PC-9 (cell line): ENCODE measurements around the gene NCKAP1. TPM values are rescaled to one million over a fixed set of nuclear protein-coding genes. Genes with fewer than 3 reads are reported as not detected.

ENCODE experiments used
- BruUV-seq: library from RNA; stranded (reverse); fragments of 400-500 nt; replicated peaks from 2 replicates; lab custom pipeline; 2021; lab: Mats Ljungman, UMichigan
- CTCF ChIA-PET: fragments of 300-600 bp; sonication (Branson Sonifier 250); formaldehyde crosslinking; loops from one replicate; lab custom pipeline; 2022; ENCODE audit warnings: antibody characterized with exemption; lab: Charles Lee
- POLR2A ChIA-PET: fragments of 300-600 bp; sonication (Branson Sonifier 250); formaldehyde crosslinking; loops from one replicate; lab custom pipeline; 2022; ENCODE audit warnings: antibody characterized with exemption; ENCODE audit not compliant: unreplicated experiment; lab: Charles Lee
- DNase-seq, 2 experiments: peaks; one replicate each; pipeline versions ENCODE4 v3.0.0 to v3.0.0-alpha.2; 2015 to 2022; ENCODE audit warnings: mixed read lengths in 1 of 2
- H2AFZ ChIP-seq: fragments of 200-600 bp; sonication (generic); 2 replicates; pipeline ENCODE4 v1.8.1; 2017; ENCODE audit warnings: antibody characterized with exemption
- H3F3A ChIP-seq: fragments of 200-600 bp; sonication (generic); 2 replicates; pipeline ENCODE4 v1.8.1; 2017; ENCODE audit warnings: antibody characterized with exemption, mild to moderate bottlenecking, low read depth; ENCODE audit not compliant: insufficient read depth
- H3K27ac ChIP-seq: fragments of 200-600 bp; sonication (generic); 2 replicates; pipeline ENCODE4 v1.6.1; 2016; ENCODE audit warnings: mixed run types
- H3K27me3 ChIP-seq: fragments of 200-600 bp; sonication (generic); 2 replicates; pipeline ENCODE4 v1.6.1; 2016; ENCODE audit warnings: low read depth, mixed run types; ENCODE audit not compliant: insufficient read depth
- H3K36me3 ChIP-seq: fragments of 200-600 bp; sonication (generic); 2 replicates; pipeline ENCODE4 v1.6.1; 2016; ENCODE audit warnings: low read depth, mixed run types
- H3K4me1 ChIP-seq: fragments of 200-600 bp; sonication (generic); replicated peaks from 2 replicates; pipeline ENCODE4 v1.6.1; 2016; ENCODE audit warnings: mixed run types; ENCODE audit not compliant: insufficient read depth
- H3K4me2 ChIP-seq: fragments of 200-600 bp; sonication (generic); 2 replicates; pipeline ENCODE4 v1.6.1; 2017; ENCODE audit warnings: mixed run types
- H3K4me3 ChIP-seq: fragments of 200-600 bp; sonication (generic); 2 replicates; pipeline ENCODE4 v1.6.1; 2016; ENCODE audit warnings: mixed run types
- H3K79me2 ChIP-seq: fragments of 200-600 bp; sonication (generic); 2 replicates; pipeline ENCODE4 v1.6.1; 2017; ENCODE audit warnings: low read depth, mixed run types
- H3K9me2 ChIP-seq: fragments of 200-600 bp; sonication (generic); 2 replicates; pipeline ENCODE4 v1.8.1; 2017; ENCODE audit warnings: mild to moderate bottlenecking; ENCODE audit not compliant: insufficient read depth
- H3K9me3 ChIP-seq: fragments of 200-600 bp; sonication (generic); 2 replicates; pipeline ENCODE4 v1.8.1; 2016; ENCODE audit warnings: low read depth; ENCODE audit not compliant: insufficient read depth
- H4K20me1 ChIP-seq: fragments of 200-600 bp; sonication (generic); 2 replicates; pipeline ENCODE4 v1.8.1; 2017; ENCODE audit not compliant: insufficient read depth
- EZH2 ChIP-seq: fragments of 200-600 bp; sonication (generic); IDR thresholded peaks from 2 replicates; pipeline ENCODE4 v1.8.0; 2017; ENCODE audit warnings: antibody characterized with exemption, low read depth
- intact Hi-C: fragments of 100-400 bp; cut with micrococcal nuclease; formaldehyde crosslinking; loops from one replicate; pipeline ENCODE4 v1.10.0; 2022; ENCODE audit not compliant: unreplicated experiment
- total RNA-seq: library from RNA; stranded (reverse); gene quantifications from 2 replicates; pipeline ENCODE4 v1.2.3, GENCODE V29; 2021
- TF ChIP-seq, protein P1 (sequence below): fragments of 200-600 bp; sonication (generic); conservative IDR thresholded peaks from 2 replicates; pipeline ENCODE4 v1.6.1; 2017; ENCODE audit warnings: mixed run types, antibody characterized with exemption, mild to moderate bottlenecking, moderate library complexity

The NCKAP1 gene
- total RNA-seq, 1 experiment from 2014 or later: 308 TPM

DNA sequence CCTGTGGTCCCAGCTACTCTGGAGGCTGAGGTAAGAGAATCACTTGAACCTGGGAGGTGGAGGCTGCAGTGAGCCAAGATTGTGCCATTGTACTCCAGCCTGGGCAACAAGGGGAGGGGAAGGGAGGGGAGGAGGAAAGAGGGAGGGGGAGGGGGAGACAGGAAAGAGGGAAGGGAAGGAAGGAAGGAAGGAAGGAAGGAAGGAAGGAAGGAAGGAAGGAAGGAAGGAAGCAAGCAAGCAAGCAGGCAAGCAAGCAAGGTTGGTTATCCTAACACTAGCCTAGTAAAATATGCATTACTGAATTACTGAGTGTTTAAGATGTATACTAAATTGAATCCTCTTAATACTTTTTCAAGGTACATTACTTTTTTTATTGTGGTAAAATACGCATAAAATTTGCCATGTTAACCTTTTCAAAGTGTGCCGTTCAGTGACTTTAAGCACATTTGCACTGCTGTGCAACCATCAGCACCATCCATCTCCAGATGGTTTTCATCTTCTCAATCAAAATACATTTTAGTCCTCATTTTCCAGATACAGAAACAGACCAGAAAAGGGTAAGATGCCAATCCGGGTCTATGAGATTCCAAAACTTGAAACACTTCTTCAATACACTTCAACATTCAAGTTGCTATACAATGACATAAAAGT is 28.9 kb downstream of the NCKAP1 start:
- ChIA-PET POLR2A (no interaction called here), CTCF (no interaction called here)
- no peaks in the 10 kb centered on the region for H3K27me3 ChIP-seq
- TF ChIP-seq EZH2: no peak
- TF ChIP-seq, protein P1, sequence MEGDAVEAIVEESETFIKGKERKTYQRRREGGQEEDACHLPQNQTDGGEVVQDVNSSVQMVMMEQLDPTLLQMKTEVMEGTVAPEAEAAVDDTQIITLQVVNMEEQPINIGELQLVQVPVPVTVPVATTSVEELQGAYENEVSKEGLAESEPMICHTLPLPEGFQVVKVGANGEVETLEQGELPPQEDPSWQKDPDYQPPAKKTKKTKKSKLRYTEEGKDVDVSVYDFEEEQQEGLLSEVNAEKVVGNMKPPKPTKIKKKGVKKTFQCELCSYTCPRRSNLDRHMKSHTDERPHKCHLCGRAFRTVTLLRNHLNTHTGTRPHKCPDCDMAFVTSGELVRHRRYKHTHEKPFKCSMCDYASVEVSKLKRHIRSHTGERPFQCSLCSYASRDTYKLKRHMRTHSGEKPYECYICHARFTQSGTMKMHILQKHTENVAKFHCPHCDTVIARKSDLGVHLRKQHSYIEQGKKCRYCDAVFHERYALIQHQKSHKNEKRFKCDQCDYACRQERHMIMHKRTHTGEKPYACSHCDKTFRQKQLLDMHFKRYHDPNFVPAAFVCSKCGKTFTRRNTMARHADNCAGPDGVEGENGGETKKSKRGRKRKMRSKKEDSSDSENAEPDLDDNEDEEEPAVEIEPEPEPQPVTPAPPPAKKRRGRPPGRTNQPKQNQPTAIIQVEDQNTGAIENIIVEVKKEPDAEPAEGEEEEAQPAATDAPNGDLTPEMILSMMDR: no peak
- H3K9me2 ChIP-seq: no peaks in the 10 kb centered on the region
- no peak overlapping the region for H3K4me2 ChIP-seq
- peaks cover 100% of the 10 kb centered on the region for H3K79me2 ChIP-seq
- H3K4me3 ChIP-seq: no peak overlapping the region
- H3K27ac ChIP-seq: no peak overlapping the region
- H2AFZ ChIP-seq: no peak overlapping the region
- DNase-seq: no peak
- peaks cover 19% of the 10 kb centered on the region; the same call in 1 of the 2 replicates for H3F3A ChIP-seq
- intact Hi-C loops: no loop called here
- H4K20me1 ChIP-seq: peaks cover 93% of the 10 kb centered on the region
- no TSS peak for BruUV-seq
- no peaks in the 10 kb centered on the region for H3K4me1 ChIP-seq
- peaks cover 27% of the 10 kb centered on the region for H3K36me3 ChIP-seq
- no peaks in the 10 kb centered on the region; the same call in 1 of the 2 replicates for H3K9me3 ChIP-seq

DNA sequence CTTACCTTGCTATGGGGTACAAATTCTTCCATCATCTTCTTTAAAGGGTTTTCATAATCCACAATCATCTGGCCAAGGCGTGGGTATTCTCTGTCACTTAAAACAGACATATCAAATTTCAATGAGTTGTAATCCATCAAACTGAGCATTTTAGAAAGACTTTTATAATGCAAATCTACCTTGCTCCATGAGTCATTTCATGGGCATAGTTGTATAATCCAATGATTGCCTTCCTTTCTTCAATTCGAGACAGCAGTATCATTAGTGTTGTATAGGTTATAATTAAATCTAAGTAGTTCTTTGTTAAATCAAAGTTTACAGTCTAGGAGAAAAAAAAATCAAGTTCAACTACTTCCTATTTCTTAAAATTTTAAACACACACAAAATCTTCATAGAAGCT is 36.3 kb downstream of the NCKAP1 start:
- POLR2A ChIA-PET: no interaction called here
- Histone ChIP-seq H3K4me3 (no peak overlapping the region), H3K27me3 (no peaks in the 10 kb centered on the region), H3K9me3 (no peaks in the 10 kb centered on the region), H3K79me2 (peaks cover 79% of the 10 kb centered on the region), H3K9me2 (no peaks in the 10 kb centered on the region), H3K4me2 (no peak overlapping the region), H3K4me1 (no peaks in the 10 kb centered on the region), H3F3A (peaks cover 20% of the 10 kb centered on the region), H2AFZ (no peak overlapping the region), H3K36me3 (peaks cover 51% of the 10 kb centered on the region), H4K20me1 (peaks cover 74% of the 10 kb centered on the region), H3K27ac (no peak overlapping the region)
- TF ChIP-seq EZH2: no peak
- TF ChIP-seq, protein P1: no peak
- CTCF ChIA-PET: no interaction called here
- DNase-seq: no peak
- intact Hi-C loops: no loop called here
- no TSS peak for BruUV-seq

DNA sequence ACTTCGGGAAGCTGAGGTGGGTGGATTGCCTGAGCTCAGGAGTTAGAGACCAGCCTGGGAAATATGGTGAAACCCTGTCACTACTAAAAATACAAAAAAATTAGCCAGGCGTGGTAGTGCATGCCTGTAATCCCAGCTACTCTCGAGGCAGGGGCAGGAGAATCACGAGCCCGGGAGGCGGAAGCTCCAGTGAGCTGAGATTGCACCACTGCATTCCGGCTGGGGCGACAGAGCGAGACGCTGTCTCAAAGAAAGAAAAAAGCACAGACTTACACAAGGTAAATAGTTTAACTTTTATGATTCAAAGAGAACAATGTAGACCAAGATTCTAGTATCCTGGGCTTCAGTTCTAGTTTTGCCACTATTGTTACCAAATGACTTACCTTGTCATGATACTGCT is 37.4 kb downstream of the NCKAP1 start:
- CTCF ChIA-PET: no interaction called here
- H3K4me2 ChIP-seq: no peak overlapping the region
- peaks cover 56% of the 10 kb centered on the region for H3K36me3 ChIP-seq
- intact Hi-C loops: no loop called here
- H3K9me3 ChIP-seq: no peaks in the 10 kb centered on the region
- no TSS peak for BruUV-seq
- peaks cover 64% of the 10 kb centered on the region for H4K20me1 ChIP-seq
- DNase-seq: no peak
- H3K27me3 ChIP-seq: no peaks in the 10 kb centered on the region
- H3K4me1 ChIP-seq: no peaks in the 10 kb centered on the region
- no peaks in the 10 kb centered on the region for H3K9me2 ChIP-seq
- H3K27ac ChIP-seq: no peak overlapping the region
- no peak overlapping the region for H3K4me3 ChIP-seq
- no peak for TF ChIP-seq EZH2
- TF ChIP-seq, protein P1: no peak
- no peak overlapping the region for H2AFZ ChIP-seq
- peaks cover 20% of the 10 kb centered on the region for H3F3A ChIP-seq
- POLR2A ChIA-PET: interaction anchor here (0.5 kb wide), 1 partner anchor 25 kb away, joined by 14 read pairs; no protein-coding TSS in a partner anchor
- peaks cover 68% of the 10 kb centered on the region for H3K79me2 ChIP-seq
